Neural cell (in vitro differentiated cells): Measurements from ENCODE around the gene STAU1.
"Not testable (repeated sequence)": the region's sequence is repeated elsewhere in the genome, so short reads cannot be mapped to it uniquely, and the experiment has no call there.

Experiments used
- EP300 ChIP-seq: fragments of 450-650 bp; conservative IDR thresholded peaks from 2 replicates; pipeline ENCODE4 v1.6.1; 2014; ENCODE audit warnings: antibody characterized with exemption, mild to moderate bottlenecking, moderate library complexity; ENCODE audit not compliant: poor library complexity, severe bottlenecking
- EZH2 ChIP-seq: fragments of 200-600, 300-800 bp; shearing (Covaris generic), sonication (generic); IDR thresholded peaks from 2 replicates; pipeline ENCODE4 v1.6.1; 2014; ENCODE audit warnings: antibody characterized with exemption, low read length, borderline replicate concordance, mild to moderate bottlenecking; ENCODE audit not compliant: insufficient read depth, poor library complexity, severe bottlenecking
- TF ChIP-seq, protein P1 (sequence below): fragments of 450-650 bp; IDR thresholded peaks from 2 replicates; pipeline ENCODE4 v1.5.1; 2014; ENCODE audit warnings: antibody characterized with exemption, mild to moderate bottlenecking, moderate library complexity; ENCODE audit not compliant: poor library complexity, severe bottlenecking
- TF ChIP-seq, protein P2 (sequence below): IDR thresholded peaks from 2 replicates; pipeline ENCODE4 v1.6.1; 2012; ENCODE audit warnings: borderline replicate concordance

DNA sequence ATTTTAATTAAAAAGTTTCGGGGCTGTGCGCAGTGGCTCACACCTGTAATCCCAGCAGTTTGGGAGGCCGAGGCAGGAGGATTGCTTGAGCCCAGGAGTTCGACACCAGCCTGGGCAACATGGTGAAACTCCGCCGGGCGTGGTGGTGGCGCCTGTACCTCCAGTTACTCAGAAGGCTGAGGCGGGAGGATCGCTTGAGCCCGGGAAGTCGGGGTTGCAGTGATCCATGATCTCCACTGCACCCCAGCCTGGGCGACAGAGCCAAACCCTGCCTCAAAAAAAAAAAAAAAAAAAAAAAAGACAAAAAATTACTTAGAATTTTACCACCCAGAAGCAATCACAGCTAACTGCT lies 30.6 kb upstream of the STAU1 start:
- TF ChIP-seq, protein P1, sequence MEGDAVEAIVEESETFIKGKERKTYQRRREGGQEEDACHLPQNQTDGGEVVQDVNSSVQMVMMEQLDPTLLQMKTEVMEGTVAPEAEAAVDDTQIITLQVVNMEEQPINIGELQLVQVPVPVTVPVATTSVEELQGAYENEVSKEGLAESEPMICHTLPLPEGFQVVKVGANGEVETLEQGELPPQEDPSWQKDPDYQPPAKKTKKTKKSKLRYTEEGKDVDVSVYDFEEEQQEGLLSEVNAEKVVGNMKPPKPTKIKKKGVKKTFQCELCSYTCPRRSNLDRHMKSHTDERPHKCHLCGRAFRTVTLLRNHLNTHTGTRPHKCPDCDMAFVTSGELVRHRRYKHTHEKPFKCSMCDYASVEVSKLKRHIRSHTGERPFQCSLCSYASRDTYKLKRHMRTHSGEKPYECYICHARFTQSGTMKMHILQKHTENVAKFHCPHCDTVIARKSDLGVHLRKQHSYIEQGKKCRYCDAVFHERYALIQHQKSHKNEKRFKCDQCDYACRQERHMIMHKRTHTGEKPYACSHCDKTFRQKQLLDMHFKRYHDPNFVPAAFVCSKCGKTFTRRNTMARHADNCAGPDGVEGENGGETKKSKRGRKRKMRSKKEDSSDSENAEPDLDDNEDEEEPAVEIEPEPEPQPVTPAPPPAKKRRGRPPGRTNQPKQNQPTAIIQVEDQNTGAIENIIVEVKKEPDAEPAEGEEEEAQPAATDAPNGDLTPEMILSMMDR = not testable (repeated sequence)
- not testable (repeated sequence) for TF ChIP-seq EP300, EZH2
- TF ChIP-seq, protein P2, sequence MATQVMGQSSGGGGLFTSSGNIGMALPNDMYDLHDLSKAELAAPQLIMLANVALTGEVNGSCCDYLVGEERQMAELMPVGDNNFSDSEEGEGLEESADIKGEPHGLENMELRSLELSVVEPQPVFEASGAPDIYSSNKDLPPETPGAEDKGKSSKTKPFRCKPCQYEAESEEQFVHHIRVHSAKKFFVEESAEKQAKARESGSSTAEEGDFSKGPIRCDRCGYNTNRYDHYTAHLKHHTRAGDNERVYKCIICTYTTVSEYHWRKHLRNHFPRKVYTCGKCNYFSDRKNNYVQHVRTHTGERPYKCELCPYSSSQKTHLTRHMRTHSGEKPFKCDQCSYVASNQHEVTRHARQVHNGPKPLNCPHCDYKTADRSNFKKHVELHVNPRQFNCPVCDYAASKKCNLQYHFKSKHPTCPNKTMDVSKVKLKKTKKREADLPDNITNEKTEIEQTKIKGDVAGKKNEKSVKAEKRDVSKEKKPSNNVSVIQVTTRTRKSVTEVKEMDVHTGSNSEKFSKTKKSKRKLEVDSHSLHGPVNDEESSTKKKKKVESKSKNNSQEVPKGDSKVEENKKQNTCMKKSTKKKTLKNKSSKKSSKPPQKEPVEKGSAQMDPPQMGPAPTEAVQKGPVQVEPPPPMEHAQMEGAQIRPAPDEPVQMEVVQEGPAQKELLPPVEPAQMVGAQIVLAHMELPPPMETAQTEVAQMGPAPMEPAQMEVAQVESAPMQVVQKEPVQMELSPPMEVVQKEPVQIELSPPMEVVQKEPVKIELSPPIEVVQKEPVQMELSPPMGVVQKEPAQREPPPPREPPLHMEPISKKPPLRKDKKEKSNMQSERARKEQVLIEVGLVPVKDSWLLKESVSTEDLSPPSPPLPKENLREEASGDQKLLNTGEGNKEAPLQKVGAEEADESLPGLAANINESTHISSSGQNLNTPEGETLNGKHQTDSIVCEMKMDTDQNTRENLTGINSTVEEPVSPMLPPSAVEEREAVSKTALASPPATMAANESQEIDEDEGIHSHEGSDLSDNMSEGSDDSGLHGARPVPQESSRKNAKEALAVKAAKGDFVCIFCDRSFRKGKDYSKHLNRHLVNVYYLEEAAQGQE = not testable (repeated sequence)
